Lower leg skin (tissue), 4 donors: ENCODE data around the gene STARD13. TPM values are rescaled to one million over a fixed set of nuclear protein-coding genes. Genes with fewer than 3 reads are reported as not detected.

Experiments used
- DNase-seq, 2 donors: peaks; one replicate each; pipeline ENCODE4 v3.0.0-alpha.2; 2019; ENCODE audit warnings: low spot score in 2 of 2
- H3K4me3 ChIP-seq: fragments of 200-600 bp; sonication (generic); 2 replicates; pipeline ENCODE4 v1.5.1; 2017; ENCODE audit warnings: mild to moderate bottlenecking, low read depth; ENCODE audit not compliant: poor library complexity, severe bottlenecking
- POLR2A ChIP-seq, 2 donors: fragments of 450-650 bp; IDR thresholded peaks; one replicate each; pipeline ENCODE4 v1.6.1; 2016 to 2017; ENCODE audit warnings: antibody characterized with exemption in 2 of 2, mild to moderate bottlenecking in 1 of 2, moderate library complexity in 1 of 2
- WGBS, 2 donors: methylation state at CpG; one replicate each; pipeline ENCODE4 v1.1.5; 2018; 5-methylcytosine and 5-hydroxymethylcytosine counted together
- intact Hi-C: fragments of 100-400 bp; cut with DNase I; formaldehyde crosslinking; loops from one replicate; pipeline ENCODE4 v1.15.0; 2023; ENCODE audit warnings: low total_unique reads
- total RNA-seq, 4 donors: library from RNA; depleted of rRNA; stranded (reverse); fragments of >200 nt; gene quantifications; one replicate each; pipeline ENCODE4 v1.1.0, GENCODE V29; 2016
- TF ChIP-seq, protein P1 (sequence below), 3 donors: fragments of 450-650 bp; IDR thresholded peaks; one replicate each; pipeline ENCODE4 v1.5.1; 2016; ENCODE audit warnings: antibody characterized with exemption in 3 of 3, mild to moderate bottlenecking in 3 of 3, moderate library complexity in 2 of 3

The STARD13 gene
- total RNA-seq, 4 donors from 2014 or later, result 15.7 to 22.5 (median 19.6) TPM

DNA sequence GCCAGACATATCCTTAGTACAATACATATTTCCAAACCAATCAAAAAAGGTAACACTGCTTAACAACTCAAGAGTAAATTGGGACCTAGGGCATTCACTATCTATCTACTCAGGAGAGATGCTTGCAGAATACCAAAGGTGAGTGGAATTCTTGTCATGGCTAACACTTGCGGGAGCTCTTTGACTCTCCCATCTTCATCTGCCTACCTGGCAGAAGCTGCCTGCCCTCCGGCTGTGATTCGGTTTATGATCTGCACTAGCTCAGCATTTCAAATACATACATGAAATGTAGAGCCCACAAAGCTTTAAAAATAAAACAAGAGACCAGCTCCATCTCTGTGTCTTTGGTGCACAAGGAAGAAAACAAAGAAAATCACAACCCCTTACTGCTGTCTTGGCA, 127.3 kb downstream of the STARD13 start:
- TF ChIP-seq, protein P1, sequence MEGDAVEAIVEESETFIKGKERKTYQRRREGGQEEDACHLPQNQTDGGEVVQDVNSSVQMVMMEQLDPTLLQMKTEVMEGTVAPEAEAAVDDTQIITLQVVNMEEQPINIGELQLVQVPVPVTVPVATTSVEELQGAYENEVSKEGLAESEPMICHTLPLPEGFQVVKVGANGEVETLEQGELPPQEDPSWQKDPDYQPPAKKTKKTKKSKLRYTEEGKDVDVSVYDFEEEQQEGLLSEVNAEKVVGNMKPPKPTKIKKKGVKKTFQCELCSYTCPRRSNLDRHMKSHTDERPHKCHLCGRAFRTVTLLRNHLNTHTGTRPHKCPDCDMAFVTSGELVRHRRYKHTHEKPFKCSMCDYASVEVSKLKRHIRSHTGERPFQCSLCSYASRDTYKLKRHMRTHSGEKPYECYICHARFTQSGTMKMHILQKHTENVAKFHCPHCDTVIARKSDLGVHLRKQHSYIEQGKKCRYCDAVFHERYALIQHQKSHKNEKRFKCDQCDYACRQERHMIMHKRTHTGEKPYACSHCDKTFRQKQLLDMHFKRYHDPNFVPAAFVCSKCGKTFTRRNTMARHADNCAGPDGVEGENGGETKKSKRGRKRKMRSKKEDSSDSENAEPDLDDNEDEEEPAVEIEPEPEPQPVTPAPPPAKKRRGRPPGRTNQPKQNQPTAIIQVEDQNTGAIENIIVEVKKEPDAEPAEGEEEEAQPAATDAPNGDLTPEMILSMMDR (IDR thresholded peaks at IDR 0.05), result no peak
- no peak for TF ChIP-seq POLR2A (IDR thresholded peaks at IDR 0.05)
- 94 to 100% methylated on average over 3 of the region's 3 CpGs for WGBS, 2 donors
- no peak for DNase-seq
- no peak overlapping the region for H3K4me3 ChIP-seq
- intact Hi-C loops, result no loop called here

- DNase-seq, result no peak
- intact Hi-C loops, result no loop called here
- TF ChIP-seq, protein P1 (IDR thresholded peaks at IDR 0.05), result no peak
- no peak for TF ChIP-seq POLR2A (IDR thresholded peaks at IDR 0.05)
- 82 to 90% methylated on average over 5 of the region's 5 CpGs for WGBS, 2 donors
- H3K4me3 ChIP-seq, result no peak overlapping the region
Observed at GRCh38 chr13:33154911-33155310, 130.6 kb downstream of the STARD13 start.

GRCh38 chr13:33153421-33154404, 131.8 kb downstream of the STARD13 start:
- TF ChIP-seq POLR2A (IDR thresholded peaks at IDR 0.05), result no peak
- TF ChIP-seq, protein P1 (IDR thresholded peaks at IDR 0.05), result no peak
- 77 to 80% methylated on average over 17 of the region's 17 CpGs for WGBS, 2 donors
- DNase-seq, result peak in 1 of 2 donors; percentile 86
- intact Hi-C loops, result no loop called here
- H3K4me3 ChIP-seq, result no peak overlapping the region

DNA sequence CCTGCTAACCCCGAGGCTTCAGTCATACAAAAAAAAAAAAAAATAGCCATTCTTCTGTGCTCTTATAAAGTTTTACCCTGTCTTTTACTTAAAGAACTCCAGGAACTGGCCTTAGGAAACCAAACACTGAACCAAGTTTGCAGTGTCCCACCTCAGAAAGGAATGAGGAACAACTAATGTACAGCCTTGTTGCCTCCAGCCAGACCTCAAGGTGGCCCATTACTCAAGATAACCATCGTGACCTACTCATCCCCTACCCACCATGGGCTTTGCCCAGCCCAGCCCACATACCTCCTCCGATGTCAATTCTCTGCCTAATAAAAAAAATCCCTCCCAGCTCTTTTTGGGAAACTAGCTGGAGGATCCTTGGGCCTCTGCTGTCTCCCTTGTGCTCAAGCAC, 133.2 kb downstream of the STARD13 start:
- TF ChIP-seq POLR2A (IDR thresholded peaks at IDR 0.05), result no peak
- TF ChIP-seq, protein P1 (IDR thresholded peaks at IDR 0.05), result no peak
- DNase-seq, result no peak
- 68 to 77% methylated on average over 3 of the region's 3 CpGs for WGBS, 2 donors
- intact Hi-C loops, result no loop called here
- no peak overlapping the region for H3K4me3 ChIP-seq

GRCh38 chr13:33150662-33151061, 134.9 kb downstream of the STARD13 start:
- H3K4me3 ChIP-seq, result no peak overlapping the region
- 96% methylated on average over 5 of the region's 5 CpGs for WGBS, 2 donors
- no peak for TF ChIP-seq POLR2A (IDR thresholded peaks at IDR 0.05)
- TF ChIP-seq, protein P1 (IDR thresholded peaks at IDR 0.05), result no peak
- intact Hi-C loops, result no loop called here
- DNase-seq, result no peak
